Peyer's patch (tissue), 4 donors: ENCODE measurements around the gene GALNT2.

Source experiments
- POLR2A ChIP-seq, 2 donors: fragments of 450-650 bp; IDR thresholded peaks; one replicate each; pipeline ENCODE4 v1.5.1; 2017; ENCODE audit warnings: antibody characterized with exemption in 2 of 2, mild to moderate bottlenecking in 2 of 2, moderate library complexity in 2 of 2
- TF ChIP-seq, protein P1 (sequence below), 6 experiments: fragments of 450-650 bp in 4 of 6; fragments of 200-600 bp in 2 of 6; sonication (generic) in 1 of 6; IDR thresholded peaks; one replicate each; pipeline ENCODE4 v1.5.1; 2017 to 2019; ENCODE audit warnings: antibody characterized with exemption in 6 of 6, mild to moderate bottlenecking in 3 of 6, moderate library complexity in 1 of 6

DNA sequence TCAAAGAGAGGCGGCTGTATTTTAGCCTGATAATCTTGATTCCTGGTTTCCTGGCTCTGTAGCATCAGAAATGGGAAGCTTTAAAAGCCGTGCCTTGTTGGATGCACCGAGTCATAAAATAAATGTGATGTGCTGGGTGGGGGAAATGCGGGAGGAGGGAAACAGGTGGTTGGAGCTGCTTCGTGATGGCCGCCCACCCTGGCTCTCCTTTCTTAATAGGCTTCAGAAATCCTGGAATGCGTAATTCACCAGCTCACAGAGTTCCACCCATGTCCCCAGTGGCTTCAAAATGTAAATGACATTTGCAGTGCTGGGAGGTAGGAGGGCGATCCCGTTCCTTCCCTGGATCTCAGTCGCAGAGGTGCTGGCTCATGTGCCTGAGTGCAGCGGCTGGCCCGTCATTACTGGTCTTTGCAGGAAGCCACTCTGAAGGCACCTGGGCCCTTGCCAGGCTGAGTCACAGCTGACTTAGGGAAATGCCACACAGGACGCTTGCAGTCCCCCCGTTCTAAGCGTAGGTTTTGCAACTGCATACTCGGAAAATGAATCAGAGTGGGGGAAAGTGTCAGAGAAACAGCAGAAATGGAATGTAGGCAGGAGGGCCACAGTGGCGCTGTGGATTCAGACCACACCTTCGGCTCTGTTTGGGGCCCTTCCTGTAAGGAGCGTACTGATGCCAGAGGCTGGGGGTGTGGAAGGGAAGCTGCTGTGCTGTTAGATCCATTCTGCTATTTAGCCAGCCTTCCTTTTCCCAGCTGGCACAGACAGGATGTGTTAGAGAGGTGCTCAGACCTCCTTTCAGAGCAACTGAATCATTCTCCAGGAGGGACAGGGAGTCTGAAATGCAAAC is 37.6 kb downstream of the GALNT2 start:
- TF ChIP-seq, protein P1, sequence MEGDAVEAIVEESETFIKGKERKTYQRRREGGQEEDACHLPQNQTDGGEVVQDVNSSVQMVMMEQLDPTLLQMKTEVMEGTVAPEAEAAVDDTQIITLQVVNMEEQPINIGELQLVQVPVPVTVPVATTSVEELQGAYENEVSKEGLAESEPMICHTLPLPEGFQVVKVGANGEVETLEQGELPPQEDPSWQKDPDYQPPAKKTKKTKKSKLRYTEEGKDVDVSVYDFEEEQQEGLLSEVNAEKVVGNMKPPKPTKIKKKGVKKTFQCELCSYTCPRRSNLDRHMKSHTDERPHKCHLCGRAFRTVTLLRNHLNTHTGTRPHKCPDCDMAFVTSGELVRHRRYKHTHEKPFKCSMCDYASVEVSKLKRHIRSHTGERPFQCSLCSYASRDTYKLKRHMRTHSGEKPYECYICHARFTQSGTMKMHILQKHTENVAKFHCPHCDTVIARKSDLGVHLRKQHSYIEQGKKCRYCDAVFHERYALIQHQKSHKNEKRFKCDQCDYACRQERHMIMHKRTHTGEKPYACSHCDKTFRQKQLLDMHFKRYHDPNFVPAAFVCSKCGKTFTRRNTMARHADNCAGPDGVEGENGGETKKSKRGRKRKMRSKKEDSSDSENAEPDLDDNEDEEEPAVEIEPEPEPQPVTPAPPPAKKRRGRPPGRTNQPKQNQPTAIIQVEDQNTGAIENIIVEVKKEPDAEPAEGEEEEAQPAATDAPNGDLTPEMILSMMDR (IDR thresholded peaks at IDR 0.05) = no peak
- TF ChIP-seq POLR2A (IDR thresholded peaks at IDR 0.05) = no peak
